HK-2 (cell line): Measurements from ENCODE around the gene KCNIP4.

Experiments used
- DNase-seq: peaks from one replicate; pipeline ENCODE4 v3.0.0-alpha.2; 2018; ENCODE audit not compliant: unreplicated experiment

KCNIP4 gene

GRCh38 chr4:21901281-21901680, 47.3 kb downstream of the KCNIP4 start:
- DNase-seq: no peak

- DNase-seq: no peak
Measured at GRCh38 chr4:21900211-21900610, 48.4 kb downstream of the KCNIP4 start.

GRCh38 chr4:21898101-21898500, 50.5 kb downstream of the KCNIP4 start:
- DNase-seq: no peak

- no peak for DNase-seq
Measured at GRCh38 chr4:21896767-21897166, 51.8 kb downstream of the KCNIP4 start.

GRCh38 chr4:21893136-21893535, 55.4 kb downstream of the KCNIP4 start:
- DNase-seq: no peak

- no peak for DNase-seq
Measured at GRCh38 chr4:21890231-21890630, 58.3 kb downstream of the KCNIP4 start.

GRCh38 chr4:21888195-21888976, 60.2 kb downstream of the KCNIP4 start:
- no peak for DNase-seq

GRCh38 chr4:21887481-21887880, 61.1 kb downstream of the KCNIP4 start:
- DNase-seq: no peak

- no peak for DNase-seq
Measured at GRCh38 chr4:21885770-21886169, 62.8 kb downstream of the KCNIP4 start.

GRCh38 chr4:21885241-21885640, 63.3 kb downstream of the KCNIP4 start:
- DNase-seq: no peak

- DNase-seq: no peak
Measured at GRCh38 chr4:21884615-21885014, 64.0 kb downstream of the KCNIP4 start.

- DNase-seq: no peak
Measured at GRCh38 chr4:21882051-21882839, 66.3 kb downstream of the KCNIP4 start.

GRCh38 chr4:21879187-21879586, 69.4 kb downstream of the KCNIP4 start:
- DNase-seq: peak; percentile 34

- DNase-seq: no peak
Measured at GRCh38 chr4:21876711-21877110, 71.9 kb downstream of the KCNIP4 start.

- no peak for DNase-seq
Measured at GRCh38 chr4:21873145-21873544, 75.4 kb downstream of the KCNIP4 start.

- DNase-seq: no peak
Measured at GRCh38 chr4:21872101-21872500, 76.5 kb downstream of the KCNIP4 start.

- DNase-seq: no peak
Measured at GRCh38 chr4:21869978-21870745, 78.4 kb downstream of the KCNIP4 start.

GRCh38 chr4:21864686-21865085, 83.9 kb downstream of the KCNIP4 start:
- DNase-seq: no peak

- DNase-seq: no peak
Measured at GRCh38 chr4:21862917-21863316, 85.7 kb downstream of the KCNIP4 start.

- no peak for DNase-seq
Measured at GRCh38 chr4:21858971-21859370, 89.6 kb downstream of the KCNIP4 start.

GRCh38 chr4:21856754-21857153, 91.8 kb downstream of the KCNIP4 start:
- no peak for DNase-seq

- no peak for DNase-seq
Measured at GRCh38 chr4:21856301-21856700, 92.3 kb downstream of the KCNIP4 start.
